HK-2 (cell line): ENCODE measurements around the gene TXNDC2.
A peak's percentile ranks its signal among the peaks of the same experiment; 100 is the strongest.
"Not testable (repeated sequence)": the region's sequence is repeated elsewhere in the genome, so short reads cannot be mapped to it uniquely, and the experiment has no call there.

Experiments used
- DNase-seq: peaks from one replicate; pipeline ENCODE4 v3.0.0-alpha.2; 2018; ENCODE audit not compliant: unreplicated experiment

TXNDC2 gene

GRCh38 chr18:9884532-9885140 is 1.1 kb upstream of the TXNDC2 start:
- DNase-seq = no peak

DNA sequence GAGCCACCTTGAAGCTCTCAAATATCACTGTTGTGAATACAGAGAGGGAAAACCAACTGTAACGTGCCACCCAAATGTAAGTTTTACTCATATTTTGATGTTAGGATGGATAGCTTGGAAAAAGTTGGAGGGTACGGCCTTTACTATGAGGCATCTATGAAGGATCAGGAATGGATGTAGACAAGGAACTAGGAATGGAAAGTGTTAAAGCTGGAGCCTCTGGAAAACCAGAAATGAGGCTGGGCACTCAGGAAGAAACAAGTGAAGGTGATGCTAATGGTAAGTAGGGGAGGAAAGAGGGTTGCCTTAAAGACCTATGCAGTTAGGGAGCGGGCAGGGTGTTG is 204 bp downstream of the TXNDC2 start:
- no peak for DNase-seq

DNA sequence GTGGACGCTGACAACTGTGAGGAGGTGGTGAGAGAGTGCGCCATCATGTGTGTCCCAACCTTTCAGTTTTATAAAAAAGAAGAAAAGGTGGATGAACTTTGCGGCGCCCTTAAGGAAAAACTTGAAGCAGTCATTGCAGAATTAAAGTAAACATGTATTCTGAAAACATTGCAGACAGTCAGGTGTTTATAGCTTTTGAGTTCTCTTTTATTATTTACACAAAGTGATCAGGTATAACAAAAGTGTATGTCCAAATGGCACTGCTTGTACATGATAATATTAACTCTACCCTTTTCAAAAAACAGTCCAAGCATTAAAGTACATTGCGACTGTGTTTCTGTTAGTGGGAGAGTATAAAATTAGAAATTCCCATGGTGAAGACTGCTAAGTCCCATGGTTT is 2.2 kb downstream of the TXNDC2 start:
- no peak for DNase-seq

- no peak for DNase-seq
Measured at GRCh38 chr18:9890196-9890595, 4.4 kb downstream of the TXNDC2 start.

DNA sequence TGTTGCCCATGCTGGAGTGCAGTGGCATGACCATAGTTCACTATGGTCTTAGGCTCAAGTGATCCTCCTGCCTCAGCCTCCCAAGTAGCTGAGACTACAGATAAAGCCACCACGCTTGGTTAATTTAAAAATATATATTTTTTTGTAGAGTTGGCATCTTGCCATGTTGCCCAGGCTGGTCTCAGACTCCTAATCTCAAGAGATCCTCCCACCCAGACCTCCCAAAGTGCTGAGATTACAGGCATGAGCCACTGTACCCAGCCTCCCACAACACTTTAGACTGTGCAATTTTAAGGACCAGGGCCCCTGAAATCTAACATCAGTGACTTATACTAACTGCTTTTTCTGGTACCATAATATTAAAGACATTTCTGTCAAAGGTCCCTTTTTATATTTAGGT is 5.2 kb downstream of the TXNDC2 start:
- no peak for DNase-seq

DNA sequence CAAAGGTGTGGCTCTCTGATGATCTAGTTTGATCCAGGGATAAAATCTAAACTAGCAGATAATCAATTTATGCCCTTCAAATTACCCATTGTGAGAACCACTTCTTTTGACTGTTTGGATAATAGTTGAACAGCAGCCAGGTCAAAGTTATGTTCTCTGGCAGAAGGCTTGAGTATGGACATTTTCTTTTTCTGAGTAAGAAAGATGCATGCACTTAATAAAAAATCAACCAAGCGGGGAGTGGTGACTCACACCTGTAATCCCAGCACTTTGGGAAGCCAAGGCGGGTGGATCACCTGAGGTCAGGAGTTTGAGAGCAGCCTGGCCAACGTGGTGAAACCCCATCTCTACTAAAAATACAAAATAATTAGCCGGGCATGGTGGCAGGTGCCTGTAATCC is 5.7 kb downstream of the TXNDC2 start:
- not testable (repeated sequence) for DNase-seq

- no peak for DNase-seq
Measured at GRCh38 chr18:9894454-9895068, 8.8 kb downstream of the TXNDC2 start.

- DNase-seq = no peak
Measured at GRCh38 chr18:9897129-9897528, 11.4 kb downstream of the TXNDC2 start.

GRCh38 chr18:9897787-9898291 is 12.1 kb downstream of the TXNDC2 start:
- not testable (repeated sequence) for DNase-seq

DNA sequence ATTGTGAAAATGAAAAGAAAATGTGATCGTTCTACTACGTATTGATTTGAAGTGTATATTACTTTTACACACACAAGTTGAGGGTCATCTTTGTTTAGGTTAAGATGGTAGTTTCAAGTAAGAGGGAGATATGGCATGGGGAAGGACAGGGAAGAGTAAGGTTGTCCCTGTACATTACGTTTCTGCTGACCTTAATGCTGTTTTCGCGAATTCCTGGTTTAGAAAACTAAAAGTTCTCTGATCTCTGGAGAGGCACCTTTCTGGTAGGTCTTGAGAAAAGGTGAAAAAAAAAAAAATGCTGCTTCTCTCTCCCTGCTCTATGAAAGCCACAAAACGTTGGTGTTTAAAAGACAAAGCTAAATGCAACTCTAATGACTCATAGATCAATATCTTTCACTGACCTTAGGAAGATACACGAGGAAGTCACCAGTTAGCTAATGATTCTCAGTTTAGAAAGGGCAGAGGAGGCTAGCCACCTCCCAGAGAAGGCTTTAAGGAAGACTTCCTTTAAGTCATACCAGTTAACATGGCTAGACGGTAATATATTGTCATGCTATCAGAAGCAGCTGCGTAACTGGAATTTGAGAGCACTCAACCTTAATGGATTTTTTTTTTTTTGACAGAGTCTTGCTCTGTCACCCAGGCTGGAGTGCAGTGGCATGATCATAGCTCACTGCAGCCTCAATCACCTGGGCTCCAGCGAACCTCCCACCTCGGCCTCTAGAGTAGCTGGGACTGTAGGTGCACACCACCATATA is 13.2 kb downstream of the TXNDC2 start:
- DNase-seq = peak; percentile 33

DNA sequence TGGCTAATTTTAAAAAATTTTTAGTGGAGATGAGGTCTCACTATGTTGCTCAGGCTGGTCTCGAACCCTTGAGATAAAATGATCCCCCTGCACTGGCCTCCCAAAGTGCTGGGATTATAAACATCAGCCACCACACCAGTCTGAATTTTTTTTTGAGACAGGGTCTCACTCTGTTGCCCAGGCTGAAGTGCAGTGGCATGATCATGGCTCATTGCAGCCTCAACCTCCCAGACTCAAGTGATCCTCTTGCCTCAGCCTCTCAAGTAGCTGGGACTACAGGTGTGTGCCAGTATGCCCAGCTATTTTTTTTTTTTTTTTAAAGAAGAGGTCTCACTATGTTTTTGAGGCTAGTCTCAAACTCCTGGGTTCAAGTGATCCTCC is 13.8 kb downstream of the TXNDC2 start:
- DNase-seq = not testable (repeated sequence)

- DNase-seq = no peak
Measured at GRCh38 chr18:9900699-9901098, 14.9 kb downstream of the TXNDC2 start.

DNA sequence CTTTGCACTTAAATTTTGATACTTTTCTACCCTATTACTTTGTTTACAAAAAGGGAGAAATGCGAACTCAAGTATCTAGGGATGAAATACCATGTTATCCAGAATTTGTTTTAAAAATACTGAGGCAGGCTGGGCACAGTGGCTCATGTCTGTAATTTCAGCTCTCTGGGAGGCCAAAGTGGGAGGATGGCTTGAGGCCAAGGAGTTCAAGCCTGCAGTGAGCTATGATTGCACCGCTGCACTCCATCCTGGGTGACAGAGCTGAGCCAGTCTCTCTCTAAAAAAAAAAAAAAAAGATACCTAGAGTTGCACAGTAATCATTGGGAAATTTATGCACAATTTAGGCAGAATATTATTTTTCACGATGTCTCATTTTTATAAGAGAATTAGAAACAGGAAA is 15.6 kb downstream of the TXNDC2 start:
- DNase-seq = peak; percentile 27

DNA sequence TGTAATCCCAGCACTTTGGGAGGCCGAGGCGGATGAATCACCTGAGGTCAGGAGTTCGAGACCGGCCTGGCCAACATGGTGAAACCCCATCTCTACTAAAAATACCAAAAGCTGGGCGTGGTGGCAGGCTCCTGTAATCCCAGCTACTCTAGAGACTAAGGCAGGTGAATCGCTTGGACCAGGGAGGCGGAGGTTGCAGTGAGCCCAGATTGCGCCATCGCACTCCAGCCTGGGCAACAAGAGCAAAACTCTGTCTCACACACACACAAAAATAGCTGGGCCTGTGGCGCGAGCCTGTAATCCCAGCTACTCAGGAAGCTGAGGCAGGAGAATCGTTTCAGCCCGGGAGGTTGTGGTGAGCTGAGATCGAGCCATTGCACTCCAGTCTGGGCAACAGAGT is 16.5 kb downstream of the TXNDC2 start:
- not testable (repeated sequence) for DNase-seq

DNA sequence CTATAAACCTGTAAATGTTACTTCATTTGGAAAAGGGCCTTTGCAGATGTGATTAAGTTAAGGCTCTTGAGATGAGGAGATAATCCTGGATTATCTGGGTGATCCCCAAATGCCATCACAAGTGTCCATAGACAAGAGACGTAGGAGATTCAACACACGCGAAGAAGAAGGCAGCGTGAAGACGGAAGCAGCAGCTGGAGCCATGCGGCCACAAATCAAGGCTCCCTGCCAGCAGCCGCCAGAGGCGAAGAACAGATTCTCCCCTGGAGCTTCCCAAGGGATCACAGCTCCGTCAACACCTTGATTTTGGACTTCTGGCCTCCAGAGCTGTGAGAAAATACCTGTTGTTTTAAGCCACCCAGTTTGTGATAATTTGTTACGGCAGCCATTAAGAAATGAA is 17.1 kb downstream of the TXNDC2 start:
- no peak for DNase-seq

GRCh38 chr18:9905401-9905922 is 19.7 kb downstream of the TXNDC2 start:
- DNase-seq = peak; percentile 14

DNA sequence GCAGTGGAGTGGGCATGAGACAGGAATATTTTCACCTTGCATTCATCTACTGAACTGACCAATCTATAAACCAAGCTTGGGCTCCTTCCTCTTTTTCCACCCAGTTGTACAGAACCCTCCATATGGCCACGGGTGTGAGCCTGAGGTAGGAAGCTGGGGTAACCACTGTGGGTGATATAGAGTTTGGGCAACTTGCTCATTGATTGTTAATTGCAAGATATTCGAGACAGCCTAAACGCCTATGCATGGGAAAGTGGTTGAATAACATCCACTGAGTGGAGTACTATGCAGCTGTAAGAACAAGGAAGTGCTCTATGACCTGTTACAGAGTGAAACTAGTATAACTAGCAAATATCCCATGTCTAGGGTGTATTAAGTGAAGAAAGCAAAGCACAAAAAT is 20.7 kb downstream of the TXNDC2 start:
- DNase-seq = no peak

DNA sequence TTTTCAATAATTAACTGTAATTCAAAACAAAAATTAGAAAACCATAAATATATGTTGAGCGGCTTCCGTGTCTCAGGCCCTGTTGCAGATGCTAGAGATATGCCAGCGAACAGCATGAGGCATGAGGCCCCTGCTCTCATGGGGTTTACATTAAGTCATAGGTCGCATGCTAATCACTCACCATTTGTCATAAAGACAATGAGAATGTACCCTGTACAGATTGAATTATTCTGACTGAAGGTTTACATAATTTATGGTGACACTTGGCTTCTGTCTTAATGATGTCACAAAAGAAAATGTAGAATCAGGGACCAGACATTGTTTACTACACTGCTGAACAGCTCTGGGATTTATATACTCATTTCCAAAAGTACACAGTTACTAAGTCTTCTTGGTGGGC is 22.1 kb downstream of the TXNDC2 start:
- no peak for DNase-seq

- DNase-seq = no peak
Measured at GRCh38 chr18:9910071-9910470, 24.3 kb downstream of the TXNDC2 start.

GRCh38 chr18:9910661-9911060 is 24.9 kb downstream of the TXNDC2 start:
- DNase-seq = no peak

GRCh38 chr18:9911226-9911625 is 25.5 kb downstream of the TXNDC2 start:
- DNase-seq = no peak

DNA sequence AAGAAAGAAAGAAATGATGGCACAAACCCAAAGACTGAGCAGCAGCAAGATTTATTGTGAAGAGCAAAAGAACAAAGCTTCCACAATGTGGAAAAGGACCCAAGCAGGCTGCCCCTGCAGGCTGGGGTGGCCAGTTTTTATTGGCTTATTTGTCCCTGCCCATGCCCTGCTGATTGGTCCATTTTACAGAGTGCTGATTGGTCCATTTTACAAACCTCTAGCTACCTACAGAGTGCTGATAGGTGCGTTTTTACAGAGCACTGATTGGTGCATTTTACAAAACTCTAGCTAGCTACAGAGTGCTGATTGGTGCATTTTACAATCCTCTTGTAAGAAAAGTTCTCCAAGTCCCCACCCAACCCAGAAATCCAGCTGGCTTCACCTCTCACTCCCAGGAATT is 26.5 kb downstream of the TXNDC2 start:
- DNase-seq = not testable (repeated sequence)

DNA sequence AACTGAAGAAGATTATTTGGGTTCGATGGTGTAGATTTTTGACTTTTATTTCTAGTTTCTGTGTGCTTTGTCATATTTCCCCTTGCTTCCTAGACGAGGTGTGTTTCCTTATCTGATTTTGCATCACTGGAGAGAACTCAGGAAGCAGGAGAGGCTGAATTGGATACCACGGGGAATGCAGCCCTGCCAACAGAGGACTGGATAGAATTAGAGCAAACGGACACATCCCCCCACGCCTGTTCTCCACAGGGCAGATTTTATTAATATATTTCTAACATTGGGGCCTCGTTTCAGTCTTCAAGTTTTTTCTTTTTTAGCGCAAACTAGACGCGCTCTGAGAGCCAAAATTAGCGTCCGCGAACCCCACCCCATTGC is 27.4 kb downstream of the TXNDC2 start:
- DNase-seq = no peak
